Effector memory CD4-positive, alpha-beta T cell (primary cell): ENCODE measurements around the gene ADAMTS2.
"Not testable (repeated sequence)": the region's sequence is repeated elsewhere in the genome, so short reads cannot be mapped to it uniquely, and the experiment has no call there.

Source experiments
- DNase-seq, 3 donors: peaks; one replicate each; pipeline ENCODE4 v3.0.0-alpha.2; 2020
- H3K27ac ChIP-seq: 2 replicates; pipeline ENCODE4 v1.7.0; 2013; ENCODE audit warnings: mild to moderate bottlenecking, low read length, moderate library complexity; ENCODE audit not compliant: insufficient read depth, poor library complexity, severe bottlenecking
- H3K27me3 ChIP-seq: replicated peaks from 2 replicates; pipeline ENCODE4 v1.7.0; 2013; ENCODE audit warnings: mild to moderate bottlenecking, low read length; ENCODE audit not compliant: insufficient read depth, control insufficient read depth, poor library complexity, severe bottlenecking
- H3K36me3 ChIP-seq: 2 replicates; pipeline ENCODE4 v1.7.0; 2013; ENCODE audit warnings: mild to moderate bottlenecking, low read length, moderate library complexity; ENCODE audit not compliant: control insufficient read depth, insufficient read depth
- H3K4me1 ChIP-seq: 2 replicates; pipeline ENCODE4 v1.7.0; 2013; ENCODE audit warnings: low read length, mild to moderate bottlenecking; ENCODE audit not compliant: control insufficient read depth, insufficient read depth, poor library complexity, severe bottlenecking
- H3K4me3 ChIP-seq: 2 replicates; pipeline ENCODE4 v1.7.0; 2013; ENCODE audit warnings: low read length, low read depth, mild to moderate bottlenecking; ENCODE audit not compliant: insufficient read depth, poor library complexity, severe bottlenecking
- H3K9me3 ChIP-seq: 2 replicates; pipeline ENCODE4 v1.7.0; 2013; ENCODE audit warnings: mild to moderate bottlenecking, low read length, moderate library complexity; ENCODE audit not compliant: control insufficient read depth

Gene ADAMTS2

GRCh38 chr5:179221196-179221876 is 123.9 kb downstream of the ADAMTS2 start:
- Histone ChIP-seq H3K9me3 (no peaks in the 10 kb centered on the region), H3K27ac (no peak overlapping the region), H3K4me1 (no peaks in the 10 kb centered on the region), H3K27me3 (no peaks in the 10 kb centered on the region), H3K4me3 (no peak overlapping the region), H3K36me3 (no peaks in the 10 kb centered on the region)
- no peak for DNase-seq

GRCh38 chr5:179220716-179221115 is 124.5 kb downstream of the ADAMTS2 start:
- Histone ChIP-seq H3K36me3 (no peaks in the 10 kb centered on the region), H3K27ac (no peak overlapping the region), H3K27me3 (no peaks in the 10 kb centered on the region), H3K4me3 (no peak overlapping the region), H3K9me3 (no peaks in the 10 kb centered on the region), H3K4me1 (no peaks in the 10 kb centered on the region)
- DNase-seq = no peak

- H3K27ac ChIP-seq = no peak overlapping the region
- no peaks in the 10 kb centered on the region for H3K9me3 ChIP-seq
- no peaks in the 10 kb centered on the region for H3K36me3 ChIP-seq
- H3K4me3 ChIP-seq = no peak overlapping the region
- no peaks in the 10 kb centered on the region for H3K4me1 ChIP-seq
- no peak for DNase-seq
- H3K27me3 ChIP-seq = no peaks in the 10 kb centered on the region
Observed at GRCh38 chr5:179219661-179220620, 125.3 kb downstream of the ADAMTS2 start.

- no peaks in the 10 kb centered on the region for H3K9me3 ChIP-seq
- no peaks in the 10 kb centered on the region for H3K27me3 ChIP-seq
- H3K27ac ChIP-seq = no peak overlapping the region
- H3K4me3 ChIP-seq = no peak overlapping the region
- no peak for DNase-seq
- no peaks in the 10 kb centered on the region for H3K4me1 ChIP-seq
- H3K36me3 ChIP-seq = no peaks in the 10 kb centered on the region
Observed at GRCh38 chr5:179218943-179219330, 126.3 kb downstream of the ADAMTS2 start.

GRCh38 chr5:179217956-179218942 is 127.0 kb downstream of the ADAMTS2 start:
- H3K27me3 ChIP-seq = no peaks in the 10 kb centered on the region
- no peaks in the 10 kb centered on the region for H3K4me1 ChIP-seq
- no peak overlapping the region for H3K4me3 ChIP-seq
- H3K27ac ChIP-seq = no peak overlapping the region
- DNase-seq = no peak
- H3K36me3 ChIP-seq = no peaks in the 10 kb centered on the region
- H3K9me3 ChIP-seq = no peaks in the 10 kb centered on the region

- no peaks in the 10 kb centered on the region for H3K4me1 ChIP-seq
- H3K27ac ChIP-seq = no peak overlapping the region
- no peak for DNase-seq
- no peaks in the 10 kb centered on the region for H3K9me3 ChIP-seq
- H3K4me3 ChIP-seq = no peak overlapping the region
- H3K36me3 ChIP-seq = no peaks in the 10 kb centered on the region
- H3K27me3 ChIP-seq = no peaks in the 10 kb centered on the region
Observed at GRCh38 chr5:179217356-179217755, 127.9 kb downstream of the ADAMTS2 start.

GRCh38 chr5:179216381-179216780 is 128.9 kb downstream of the ADAMTS2 start:
- H3K4me3 ChIP-seq, DNase-seq, H3K27me3 ChIP-seq, H3K4me1 ChIP-seq, H3K27ac ChIP-seq, H3K36me3 ChIP-seq, H3K9me3 ChIP-seq: not testable (repeated sequence)

- DNase-seq = no peak
- Histone ChIP-seq H3K9me3 (no peaks in the 10 kb centered on the region), H3K27ac (no peak overlapping the region), H3K4me1 (no peaks in the 10 kb centered on the region), H3K4me3 (no peak overlapping the region), H3K27me3 (peaks cover 3% of the 10 kb centered on the region), H3K36me3 (no peaks in the 10 kb centered on the region)
Observed at GRCh38 chr5:179215576-179215975, 129.7 kb downstream of the ADAMTS2 start.

GRCh38 chr5:179214678-179215077 is 130.6 kb downstream of the ADAMTS2 start:
- no peak for DNase-seq
- H3K9me3 ChIP-seq = no peaks in the 10 kb centered on the region
- no peak overlapping the region for H3K27ac ChIP-seq
- H3K4me3 ChIP-seq = no peak overlapping the region
- no peaks in the 10 kb centered on the region for H3K36me3 ChIP-seq
- H3K27me3 ChIP-seq = peaks cover 3% of the 10 kb centered on the region
- no peaks in the 10 kb centered on the region for H3K4me1 ChIP-seq
